ENCODE measurements around the gene HLA-F. TPM values are rescaled to one million over a fixed set of nuclear protein-coding genes. Genes with fewer than 3 reads are reported as not detected.

HLA-F gene
- polyA plus RNA-seq, 1 of the 3 experiments (the other 2 are of a cell fraction) = 0.31 TPM

GRCh38 chr6:29708432-29709179 lies 14.6 kb upstream of the HLA-F start (continued):
- TF ChIP-seq JUND (IDR thresholded peaks at IDR 0.05) (no peak), MXI1 (IDR thresholded peaks at IDR 0.05; ENCODE audit: low read depth, low read length) (no peak)
- TF ChIP-seq, protein P1, sequence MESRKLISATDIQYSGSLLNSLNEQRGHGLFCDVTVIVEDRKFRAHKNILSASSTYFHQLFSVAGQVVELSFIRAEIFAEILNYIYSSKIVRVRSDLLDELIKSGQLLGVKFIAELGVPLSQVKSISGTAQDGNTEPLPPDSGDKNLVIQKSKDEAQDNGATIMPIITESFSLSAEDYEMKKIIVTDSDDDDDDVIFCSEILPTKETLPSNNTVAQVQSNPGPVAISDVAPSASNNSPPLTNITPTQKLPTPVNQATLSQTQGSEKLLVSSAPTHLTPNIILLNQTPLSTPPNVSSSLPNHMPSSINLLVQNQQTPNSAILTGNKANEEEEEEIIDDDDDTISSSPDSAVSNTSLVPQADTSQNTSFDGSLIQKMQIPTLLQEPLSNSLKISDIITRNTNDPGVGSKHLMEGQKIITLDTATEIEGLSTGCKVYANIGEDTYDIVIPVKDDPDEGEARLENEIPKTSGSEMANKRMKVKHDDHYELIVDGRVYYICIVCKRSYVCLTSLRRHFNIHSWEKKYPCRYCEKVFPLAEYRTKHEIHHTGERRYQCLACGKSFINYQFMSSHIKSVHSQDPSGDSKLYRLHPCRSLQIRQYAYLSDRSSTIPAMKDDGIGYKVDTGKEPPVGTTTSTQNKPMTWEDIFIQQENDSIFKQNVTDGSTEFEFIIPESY (IDR thresholded peaks at IDR 0.05; ENCODE audit: borderline replicate concordance, low read depth) = no peak
- TF ChIP-seq, protein P2, sequence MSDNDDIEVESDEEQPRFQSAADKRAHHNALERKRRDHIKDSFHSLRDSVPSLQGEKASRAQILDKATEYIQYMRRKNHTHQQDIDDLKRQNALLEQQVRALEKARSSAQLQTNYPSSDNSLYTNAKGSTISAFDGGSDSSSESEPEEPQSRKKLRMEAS (IDR thresholded peaks at IDR 0.05; ENCODE audit: low read depth) = no peak

DNA sequence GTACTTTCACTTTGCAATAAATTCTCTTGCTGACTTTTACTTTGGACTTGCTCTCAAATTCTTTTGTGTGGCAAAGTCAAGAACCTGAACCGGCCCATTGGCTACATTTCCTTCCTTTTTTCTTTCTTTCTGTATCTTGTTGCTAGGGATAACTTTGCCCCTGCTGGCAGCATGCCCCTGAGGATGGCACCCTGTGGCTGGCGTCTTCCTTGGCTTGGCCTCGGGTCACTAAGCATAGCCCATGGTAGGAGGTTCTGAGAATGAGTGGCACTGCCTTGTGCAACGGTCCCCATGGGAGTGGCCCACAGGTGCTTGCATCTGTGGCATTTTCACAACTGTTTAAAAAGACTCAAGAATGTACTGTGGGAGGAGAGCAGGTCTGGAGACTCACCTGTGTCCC lies 14.0 kb upstream of the HLA-F start:
- no peaks in the 10 kb centered on the region for H3K36me3 ChIP-seq (replicated peaks in 1 of 2; ENCODE audit: control insufficient read depth in 1 of 2, insufficient read depth in 2 of 2, low read length in 1 of 2)
- peaks cover 41% of the 10 kb centered on the region; the same call in 1 of the 2 replicates for H3K27me3 ChIP-seq (ENCODE audit: insufficient read depth)
- H3K4me2 ChIP-seq = no peak overlapping the region; the same call in 1 of the 2 replicates
- no peaks in the 10 kb centered on the region for H3F3A ChIP-seq (replicated peaks; ENCODE audit: insufficient read depth)
- DNase-seq = no peak
- TF ChIP-seq MXI1 (IDR thresholded peaks at IDR 0.05; ENCODE audit: low read depth, low read length) = no peak
- no peaks in the 10 kb centered on the region for H4K20me1 ChIP-seq (ENCODE audit: insufficient read depth)
- no peak overlapping the region for H2AFZ ChIP-seq (ENCODE audit: low read depth)
- H3K27ac ChIP-seq (ENCODE audit: low read depth in 2 of 2, low read length in 1 of 2) = no peak overlapping the region
- CTCF ChIA-PET = interaction anchor here (1.6 to 1.9 kb wide), 2 partner anchors 29 to 126 kb away, joined by 4 to 5 read pairs; no protein-coding TSS in a partner anchor
- POLR2A ChIA-PET = no interaction called here
- no peaks in the 10 kb centered on the region for H3K9me2 ChIP-seq
- no peaks in the 10 kb centered on the region for H3K79me2 ChIP-seq (ENCODE audit: insufficient read depth)
- H3K4me1 ChIP-seq (ENCODE audit: control insufficient read depth in 1 of 2, insufficient read depth in 2 of 2, low read depth in 1 of 2, low read length in 1 of 2) = no peaks in the 10 kb centered on the region
- no peaks in the 10 kb centered on the region for H3K9me3 ChIP-seq
- 0% methylated on average over 4 of the region's 4 CpGs for WGBS (ENCODE audit: low lambda C conversion rate)
- no peak overlapping the region for H3K9ac ChIP-seq
- no peak overlapping the region; a peak in 1 of 4 replicates for H3K4me3 ChIP-seq (ENCODE audit: low read depth in 2 of 2, low read length in 1 of 2)

- Histone ChIP-seq H3K4me1 (ENCODE audit: control insufficient read depth in 1 of 2, insufficient read depth in 2 of 2, low read depth in 1 of 2, low read length in 1 of 2) (no peaks in the 10 kb centered on the region), H4K20me1 (ENCODE audit: insufficient read depth) (no peaks in the 10 kb centered on the region), H3K27me3 (ENCODE audit: insufficient read depth) (peaks cover 29% of the 10 kb centered on the region; the same call in 1 of the 2 replicates), H3K4me3 (ENCODE audit: low read depth in 2 of 2, low read length in 1 of 2) (no peak overlapping the region), H2AFZ (ENCODE audit: low read depth) (no peak overlapping the region), H3K9ac (no peak overlapping the region), H3K79me2 (ENCODE audit: insufficient read depth) (no peaks in the 10 kb centered on the region), H3K36me3 (replicated peaks in 1 of 2; ENCODE audit: control insufficient read depth in 1 of 2, insufficient read depth in 2 of 2, low read length in 1 of 2) (no peaks in the 10 kb centered on the region), H3K4me2 (no peak overlapping the region), H3F3A (replicated peaks; ENCODE audit: insufficient read depth) (no peaks in the 10 kb centered on the region), H3K9me2 (no peaks in the 10 kb centered on the region), H3K27ac (ENCODE audit: low read depth in 2 of 2, low read length in 1 of 2) (no peak overlapping the region), H3K9me3 (no peaks in the 10 kb centered on the region)
- POLR2A ChIA-PET = no interaction called here
- CTCF ChIA-PET = interaction anchor here (0.6 to 1.9 kb wide), 5 partner anchors 13 to 134 kb away, joined by 3 to 5 read pairs (median 4); no protein-coding TSS in a partner anchor
- WGBS (ENCODE audit: low lambda C conversion rate) = 13% methylated on average over 8 of the region's 8 CpGs
- no peak for DNase-seq
- TF ChIP-seq TCF12 (IDR thresholded peaks at IDR 0.05) = no peak
- no peak for TF ChIP-seq TAF1 (IDR thresholded peaks at IDR 0.05; ENCODE audit: borderline replicate concordance, low read depth, low read length)
- TF ChIP-seq NFIC (IDR thresholded peaks at IDR 0.05; ENCODE audit: borderline replicate concordance) = no peak
- TF ChIP-seq SMC3 (IDR thresholded peaks at IDR 0.05; ENCODE audit: low read depth, low read length) = no peak
- TF ChIP-seq, protein P3, sequence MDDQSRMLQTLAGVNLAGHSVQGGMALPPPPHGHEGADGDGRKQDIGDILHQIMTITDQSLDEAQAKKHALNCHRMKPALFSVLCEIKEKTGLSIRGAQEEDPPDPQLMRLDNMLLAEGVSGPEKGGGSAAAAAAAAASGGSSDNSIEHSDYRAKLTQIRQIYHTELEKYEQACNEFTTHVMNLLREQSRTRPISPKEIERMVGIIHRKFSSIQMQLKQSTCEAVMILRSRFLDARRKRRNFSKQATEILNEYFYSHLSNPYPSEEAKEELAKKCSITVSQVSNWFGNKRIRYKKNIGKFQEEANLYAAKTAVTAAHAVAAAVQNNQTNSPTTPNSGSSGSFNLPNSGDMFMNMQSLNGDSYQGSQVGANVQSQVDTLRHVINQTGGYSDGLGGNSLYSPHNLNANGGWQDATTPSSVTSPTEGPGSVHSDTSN (IDR thresholded peaks at IDR 0.05) = no peak
- TF ChIP-seq EZH2phosphoT487 (IDR thresholded peaks at IDR 0.05; ENCODE audit: borderline replicate concordance, low read depth) = no peak
- TF ChIP-seq, protein P1 (IDR thresholded peaks at IDR 0.05; ENCODE audit: borderline replicate concordance, low read depth) = no peak
- TF ChIP-seq FOSL2 (IDR thresholded peaks at IDR 0.05; ENCODE audit: borderline replicate concordance, low read depth) = no peak
- no peak for TF ChIP-seq RAD21 (IDR thresholded peaks at IDR 0.05; ENCODE audit: low read length)
- TF ChIP-seq, protein P2 (IDR thresholded peaks at IDR 0.05; ENCODE audit: low read depth) = no peak
- TF ChIP-seq JUND (IDR thresholded peaks at IDR 0.05) = no peak
- TF ChIP-seq GATA2 (CRISPR knock-in tag; IDR thresholded peaks at IDR 0.05) = no peak
- no peak for TF ChIP-seq YY1 (IDR thresholded peaks at IDR 0.05; ENCODE audit: low read depth)
- no peak for TF ChIP-seq USF1 (IDR thresholded peaks at IDR 0.05; ENCODE audit: borderline replicate concordance, low read depth)
- TF ChIP-seq MXI1 (IDR thresholded peaks at IDR 0.05; ENCODE audit: low read depth, low read length) = no peak
- TF ChIP-seq FOXM1 (IDR thresholded peaks at IDR 0.05; ENCODE audit: low read depth) = no peak
- TF ChIP-seq GABPA (IDR thresholded peaks at IDR 0.05; ENCODE audit: low read depth) = no peak
These were observed 12.8 kb upstream of the HLA-F start for GRCh38 chr6:29710281-29710941.

Data from SK-N-SH (cell line).